H1 (cell line): ENCODE measurements around the gene PPARA. TPM values are rescaled to one million over a fixed set of nuclear protein-coding genes. Genes with fewer than 3 reads are reported as not detected.

Experiments
- CTCF ChIA-PET: fragments of 300-600 bp; sonication (Branson Sonifier 250); formaldehyde crosslinking; loops from one replicate; lab custom pipeline; 2021; ENCODE audit not compliant: partially characterized antibody; lab: Charles Lee
- POLR2A ChIA-PET: fragments of 300-600 bp; sonication (Branson Sonifier 250); formaldehyde crosslinking; loops from one replicate; lab custom pipeline; 2021; ENCODE audit warnings: inconsistent platforms; ENCODE audit not compliant: partially characterized antibody; lab: Charles Lee
- DNase-seq, 2 experiments: peaks; one replicate each; pipeline versions ENCODE4 v3.0.0 to v3.0.0-alpha.2; 2010 to 2022; ENCODE audit warnings: low spot score in 2 of 2, low read depth in 1 of 2, mixed read lengths in 1 of 2
- FAIRE-seq: peaks from 2 replicates; lab custom pipeline; 2011; peaks lifted over from hg19 to GRCh38; lab: Jason Lieb, UNC
- H2AFZ ChIP-seq: 2 replicates; pipeline ENCODE4 v1.8.1; 2012; ENCODE audit warnings: low read length, inconsistent platforms
- H2AK5ac ChIP-seq: 2 replicates; pipeline ENCODE4 v1.6.1; 2013; ENCODE audit warnings: low read depth, low read length
- H2BK120ac ChIP-seq: replicated peaks from 2 replicates; pipeline ENCODE3; 2013; ENCODE audit warnings: low read depth, low read length, inconsistent platforms
- H2BK12ac ChIP-seq: 2 replicates; pipeline ENCODE4 v1.6.1; 2013; ENCODE audit warnings: low read depth, low read length
- H2BK15ac ChIP-seq: 2 replicates; pipeline ENCODE4 v1.6.1; 2013; ENCODE audit warnings: low read length
- H2BK20ac ChIP-seq: 2 replicates; pipeline ENCODE4 v1.6.1; 2013; ENCODE audit warnings: low read length
- H2BK5ac ChIP-seq: 2 replicates; pipeline ENCODE4 v1.6.1; 2013; ENCODE audit warnings: low read depth, low read length
- H3K14ac ChIP-seq: 2 replicates; pipeline ENCODE4 v1.6.1; 2013; ENCODE audit warnings: inconsistent platforms; ENCODE audit not compliant: insufficient read length
- H3K18ac ChIP-seq: 2 replicates; pipeline ENCODE4 v1.6.1; 2013; ENCODE audit warnings: low read length; ENCODE audit errors: extremely low read depth
- H3K23ac ChIP-seq: 2 replicates; pipeline ENCODE4 v1.6.1; 2013; ENCODE audit warnings: inconsistent platforms; ENCODE audit not compliant: insufficient read length
- H3K23me2 ChIP-seq: 2 replicates; pipeline ENCODE4 v1.6.1; 2013; ENCODE audit warnings: low read depth, low read length
- H3K27ac ChIP-seq: 2 replicates; pipeline ENCODE4 v1.6.1; 2011; ENCODE audit warnings: low read depth, low read length, inconsistent platforms
- H3K27me3 ChIP-seq, 4 experiments: replicated peaks in 1 of 4; 1 replicate in 1 of 4; 2 replicates in 3 of 4; pipeline versions ENCODE4 v1.6.1 to v1.8.1; 2011 to 2013; ENCODE audit warnings: low read length in 3 of 4, mild to moderate bottlenecking in 3 of 4, inconsistent platforms in 2 of 4, mixed read lengths in 2 of 4, moderate library complexity in 1 of 4; ENCODE audit not compliant: control insufficient read depth in 3 of 4, insufficient read depth in 3 of 4; ENCODE audit errors: extremely low read depth in 1 of 4
- H3K36me3 ChIP-seq, 4 experiments: 2 replicates each; pipeline versions ENCODE4 v1.6.1 to v1.8.1; 2011 to 2013; ENCODE audit warnings: mild to moderate bottlenecking in 4 of 4, low read length in 3 of 4, moderate library complexity in 2 of 4, control low read depth in 1 of 4, inconsistent platforms in 1 of 4; ENCODE audit not compliant: insufficient read depth in 4 of 4, control insufficient read depth in 2 of 4
- H3K4ac ChIP-seq: replicated peaks from 2 replicates; pipeline ENCODE3; 2013; ENCODE audit warnings: low read length, low read depth, mixed read lengths, inconsistent platforms; ENCODE audit not compliant: insufficient read length
- H3K4me1 ChIP-seq, 4 experiments: replicated peaks in 1 of 4; 1 replicate in 1 of 4; 2 replicates in 3 of 4; pipeline versions ENCODE4 v1.6.1 to v1.8.1; 2011 to 2013; ENCODE audit warnings: low read length in 3 of 4, inconsistent platforms in 2 of 4, mixed read lengths in 1 of 4; ENCODE audit not compliant: insufficient read depth in 4 of 4, control insufficient read depth in 3 of 4
- H3K4me2 ChIP-seq, 2 experiments: 2 replicates each; pipeline versions ENCODE4 v1.6.1 to v1.8.1; 2011 to 2013; ENCODE audit warnings: low read depth in 2 of 2, low read length in 2 of 2, control low read depth in 1 of 2, inconsistent platforms in 1 of 2, mild to moderate bottlenecking in 1 of 2; ENCODE audit not compliant: insufficient read depth in 1 of 2
- H3K4me3 ChIP-seq, 4 experiments: fragments of 200-600, 300-600 bp in 1 of 4; sonication (generic), shearing (Covaris generic), sonication (Bioruptor Twin) in 1 of 4; 2 replicates each; pipeline versions ENCODE4 v1.5.1 to v1.8.1; 2011 to 2016; ENCODE audit warnings: low read length in 4 of 4, low read depth in 3 of 4, control low read depth in 2 of 4, inconsistent platforms in 2 of 4, mild to moderate bottlenecking in 2 of 4, mixed read lengths in 1 of 4, moderate library complexity in 1 of 4; ENCODE audit not compliant: insufficient read depth in 2 of 4; ENCODE audit errors: extremely low read depth in 1 of 4
- H3K56ac ChIP-seq: replicated peaks from 2 replicates; pipeline ENCODE3; 2013; ENCODE audit warnings: low read depth, mild to moderate bottlenecking, mixed read lengths, low read length, inconsistent platforms; ENCODE audit not compliant: insufficient read length
- H3K79me1 ChIP-seq: 2 replicates; pipeline ENCODE4 v1.6.1; 2013; ENCODE audit warnings: low read depth, low read length, control low read depth
- H3K79me2 ChIP-seq, 2 experiments: 2 replicates each; pipeline versions ENCODE4 v1.6.1 to v1.8.1; 2012 to 2013; ENCODE audit warnings: low read length in 2 of 2, mild to moderate bottlenecking in 2 of 2, inconsistent platforms in 1 of 2; ENCODE audit not compliant: insufficient read depth in 2 of 2, control insufficient read depth in 1 of 2
- H3K9ac ChIP-seq, 4 experiments: replicated peaks in 1 of 4; 1 replicate in 1 of 4; 2 replicates in 3 of 4; pipeline versions ENCODE4 v1.6.1 to v1.8.1; 2011 to 2013; ENCODE audit warnings: low read depth in 3 of 4, low read length in 3 of 4, control low read depth in 2 of 4, mild to moderate bottlenecking in 2 of 4, moderate library complexity in 2 of 4, inconsistent platforms in 1 of 4; ENCODE audit errors: extremely low read depth in 1 of 4
- H3K9me3 ChIP-seq, 2 experiments: 2 replicates each; pipeline versions ENCODE4 v1.6.1 to v1.8.1; 2012 to 2013; ENCODE audit warnings: mild to moderate bottlenecking in 2 of 2, moderate library complexity in 2 of 2, control low read depth in 1 of 2, inconsistent platforms in 1 of 2, low read depth in 1 of 2, low read length in 1 of 2, mixed read lengths in 1 of 2; ENCODE audit not compliant: insufficient read depth in 2 of 2
- H4K20me1 ChIP-seq, 2 experiments: replicated peaks in 1 of 2; 2 replicates each; pipeline versions ENCODE3 to v1.8.1; 2011 to 2013; ENCODE audit warnings: inconsistent platforms in 2 of 2, low read length in 2 of 2, mild to moderate bottlenecking in 1 of 2; ENCODE audit not compliant: insufficient read depth in 2 of 2, control insufficient read depth in 1 of 2
- H4K5ac ChIP-seq: 2 replicates; pipeline ENCODE4 v1.6.1; 2013; ENCODE audit warnings: low read length, low read depth, mixed read lengths, inconsistent platforms; ENCODE audit not compliant: insufficient read length
- H4K8ac ChIP-seq: 2 replicates; pipeline ENCODE4 v1.8.0; 2013; ENCODE audit warnings: mild to moderate bottlenecking, moderate library complexity, low read length, inconsistent platforms; ENCODE audit not compliant: insufficient read depth; ENCODE audit errors: extremely low read depth
- H4K91ac ChIP-seq: replicated peaks from 2 replicates; pipeline ENCODE3; 2013; ENCODE audit warnings: low read length, mixed read lengths, inconsistent platforms; ENCODE audit not compliant: insufficient read length
- BACH1 ChIP-seq: IDR thresholded peaks from 2 replicates; pipeline ENCODE4 v1.6.1; 2012; ENCODE audit warnings: low read length, improper control_type of control experiment
- BRCA1 ChIP-seq: IDR thresholded peaks from 2 replicates; pipeline ENCODE4 v1.6.1; 2012; ENCODE audit warnings: low read depth, low read length, improper control_type of control experiment
- CHD2 ChIP-seq: IDR thresholded peaks from 2 replicates; pipeline ENCODE4 v1.6.1; 2012; ENCODE audit warnings: low read length, improper control_type of control experiment
- EZH2 ChIP-seq: fragments of 200-600 bp; sonication (generic); IDR thresholded peaks from 2 replicates; pipeline ENCODE4 v1.7.1; 2012; ENCODE audit warnings: low read depth, mild to moderate bottlenecking, moderate library complexity, low read length, inconsistent platforms; ENCODE audit not compliant: severe bottlenecking
- JUN ChIP-seq: IDR thresholded peaks from 2 replicates; pipeline ENCODE4 v1.6.1; 2011; ENCODE audit warnings: low read depth, mild to moderate bottlenecking, improper control_type of control experiment, low read length
- JUND ChIP-seq: IDR thresholded peaks from 2 replicates; pipeline ENCODE4 v1.6.1; 2011; ENCODE audit warnings: mild to moderate bottlenecking, improper control_type of control experiment, low read length
- MAFK ChIP-seq: IDR thresholded peaks from 2 replicates; pipeline ENCODE4 v1.6.1; 2012; ENCODE audit warnings: low read depth, mild to moderate bottlenecking, improper control_type of control experiment, low read length
- NANOG ChIP-seq: IDR thresholded peaks from 2 replicates; pipeline ENCODE4 v1.6.1; 2011; ENCODE audit warnings: low read length, low read depth, mild to moderate bottlenecking, inconsistent platforms; ENCODE audit not compliant: insufficient read depth, poor library complexity, severe bottlenecking
- POU5F1 ChIP-seq: IDR thresholded peaks from 2 replicates; pipeline ENCODE4 v1.6.1; 2011; ENCODE audit warnings: low read depth, mild to moderate bottlenecking, low read length, moderate library complexity
- SIRT6 ChIP-seq: IDR thresholded peaks from one replicate; pipeline ENCODE4 v1.7.1; 2012; ENCODE audit warnings: low read length, inconsistent platforms
- SP1 ChIP-seq: IDR thresholded peaks from 2 replicates; pipeline ENCODE4 v1.6.1; 2011; ENCODE audit warnings: low read depth, low read length
- TAF1 ChIP-seq: IDR thresholded peaks from 2 replicates; pipeline ENCODE4 v1.6.1; 2011; ENCODE audit warnings: mild to moderate bottlenecking, low read depth, low read length
- TEAD4 ChIP-seq: IDR thresholded peaks from 2 replicates; pipeline ENCODE4 v1.6.1; 2012; ENCODE audit warnings: low read depth, low read length, inconsistent platforms, mixed read lengths
- WGBS, 2 experiments: shearing (Covaris generic) in 1 of 2; methylation state at CpG; one replicate each; pipeline versions ENCODE4 v1.1.6 to v1.1.7; 2013 to 2015; ENCODE audit warnings: low lambda C conversion rate in 2 of 2, mixed read lengths in 2 of 2, inconsistent platforms in 1 of 2, low coverage in 1 of 2, missing lambda C conversion rate in 1 of 2; ENCODE audit not compliant: insufficient replicate concordance in 2 of 2, insufficient coverage in 1 of 2, insufficient read length in 1 of 2; ENCODE audit errors: extremely low coverage in 1 of 2, missing lambda C conversion rate in 1 of 2; 5-methylcytosine and 5-hydroxymethylcytosine counted together
- polyA plus RNA-seq, 7 experiments: library from polyadenylated mRNA; depleted of rRNA in 3 of 7; stranded (reverse) in 5 of 7; unstranded in 2 of 7; fragments of >200 nt in 5 of 7; fragments of 200-250 nt in 2 of 7; gene quantifications; 1 replicate in 5 of 7; 2 replicates in 1 of 7; 4 replicates in 1 of 7; pipeline versions ENCODE4 v1.2.1 to v1.2.3, GENCODE V29; 2011 to 2013; ENCODE audit warnings: missing spikeins in 2 of 7, mixed read lengths in 2 of 7
- total RNA-seq: library from RNA; stranded (reverse); fragmentation: NEBNext Ultra II Directional; extraction: Animal tissue kit (Norgen Biotek cat#: 25700); gene quantifications from 2 replicates; pipeline ENCODE4 v1.2.1, GENCODE V29; 2021
- TF ChIP-seq, protein P1 (sequence below): IDR thresholded peaks from 2 replicates; pipeline ENCODE4 v1.6.1; 2011; ENCODE audit warnings: low read depth, mild to moderate bottlenecking, low read length; ENCODE audit not compliant: insufficient read depth
- TF ChIP-seq, protein P2 (sequence below): IDR thresholded peaks from 2 replicates; pipeline ENCODE4 v1.6.1; 2012; ENCODE audit warnings: inconsistent platforms

PPARA gene
- total and polyA plus RNA-seq, 2 of the 8 experiments (the other 6 are each of a cell fraction or from before 2014, with no cell fraction given) = 3.1 to 8.2 TPM

DNA sequence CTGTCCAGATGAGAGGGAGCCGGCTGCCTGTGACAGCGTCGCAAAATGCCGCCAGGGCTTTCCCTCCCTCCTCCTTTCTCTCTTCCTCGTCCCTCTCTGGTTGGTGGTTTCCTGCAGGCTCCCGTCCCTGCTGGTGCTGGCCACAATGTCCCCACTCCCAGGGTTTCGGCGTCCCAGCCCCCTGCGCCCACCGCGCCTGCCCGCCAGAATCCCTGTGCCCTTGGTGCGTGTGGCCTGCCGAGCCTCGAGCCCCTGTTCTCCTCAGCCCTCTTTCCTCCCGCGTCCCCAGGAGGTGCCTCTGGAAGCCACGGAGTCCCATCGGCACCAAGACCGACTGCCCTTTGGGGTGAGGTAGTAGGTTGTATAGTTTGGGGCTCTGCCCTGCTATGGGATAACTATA lies 37.9 kb upstream of the PPARA start:
- Histone ChIP-seq H3K4ac (no peak overlapping the region), H3K36me3 (no peaks in the 10 kb centered on the region; a peak in 1 of 8 replicates), H2AK5ac (no peak overlapping the region), H3K79me2 (no peaks in the 10 kb centered on the region), H3K14ac (no peak overlapping the region), H3K4me3 (no peak overlapping the region), H3K18ac (no peak overlapping the region), H3K27ac (no peak overlapping the region), H3K4me1 (peaks cover 0 to 16% (median 11%) of the 10 kb centered on the region in 4 experiments; a peak in 6 of 7 replicates), H2BK20ac (no peak overlapping the region), H2AFZ (no peak overlapping the region), H3K23ac (no peak overlapping the region), H3K23me2 (no peaks in the 10 kb centered on the region), H3K27me3 (no peaks in the 10 kb centered on the region; a peak in 1 of 7 replicates), H2BK120ac (no peak overlapping the region), H2BK12ac (no peak overlapping the region), H3K79me1 (no peaks in the 10 kb centered on the region), H3K56ac (no peak overlapping the region), H2BK5ac (no peak overlapping the region), H4K5ac (no peak overlapping the region), H2BK15ac (no peak overlapping the region), H3K9me3 (no peaks in the 10 kb centered on the region), H4K8ac (no peak overlapping the region), H4K20me1 (peaks cover 0 to 1% of the 10 kb centered on the region in 2 experiments), H3K4me2 (no peak overlapping the region), H3K9ac (no peak overlapping the region), H4K91ac (no peak overlapping the region)
- WGBS, 2 experiments = 88% methylated on average over 18 of the region's 20 CpGs; no CpG with 5 or more reads in 1 of the 2 experiments
- POLR2A ChIA-PET = no interaction called here
- no peak for FAIRE-seq
- CTCF ChIA-PET = interaction anchor here (1.2 to 10.9 kb wide), 8 partner anchors 8 to 117 kb away, joined by 3 to 147 read pairs (median 11); no protein-coding TSS in a partner anchor
- no peak for DNase-seq
- TF ChIP-seq BACH1 (no peak), SP1 (no peak), NANOG (no peak), BRCA1 (no peak), MAFK (no peak), SIRT6 (no peak), CHD2 (no peak), TEAD4 (no peak), JUN (no peak), JUND (no peak), TAF1 (no peak), POU5F1 (no peak), EZH2 (no peak)
- TF ChIP-seq, protein P1, sequence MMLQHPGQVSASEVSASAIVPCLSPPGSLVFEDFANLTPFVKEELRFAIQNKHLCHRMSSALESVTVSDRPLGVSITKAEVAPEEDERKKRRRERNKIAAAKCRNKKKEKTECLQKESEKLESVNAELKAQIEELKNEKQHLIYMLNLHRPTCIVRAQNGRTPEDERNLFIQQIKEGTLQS = no peak
- TF ChIP-seq, protein P2, sequence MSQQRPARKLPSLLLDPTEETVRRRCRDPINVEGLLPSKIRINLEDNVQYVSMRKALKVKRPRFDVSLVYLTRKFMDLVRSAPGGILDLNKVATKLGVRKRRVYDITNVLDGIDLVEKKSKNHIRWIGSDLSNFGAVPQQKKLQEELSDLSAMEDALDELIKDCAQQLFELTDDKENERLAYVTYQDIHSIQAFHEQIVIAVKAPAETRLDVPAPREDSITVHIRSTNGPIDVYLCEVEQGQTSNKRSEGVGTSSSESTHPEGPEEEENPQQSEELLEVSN = no peak
